CD4-positive, alpha-beta T cell treated with Interferon alpha-2 for 1 hour (primary cell): ENCODE data around the gene CABP2.
"Not testable (repeated sequence)": the region's sequence is repeated elsewhere in the genome, so short reads cannot be mapped to it uniquely, and the experiment has no call there.

Experiments
- DNase-seq, 2 donors: peaks; one replicate each; pipeline ENCODE4 v3.0.0-alpha.2; 2020 to 2022

CABP2 gene

DNA sequence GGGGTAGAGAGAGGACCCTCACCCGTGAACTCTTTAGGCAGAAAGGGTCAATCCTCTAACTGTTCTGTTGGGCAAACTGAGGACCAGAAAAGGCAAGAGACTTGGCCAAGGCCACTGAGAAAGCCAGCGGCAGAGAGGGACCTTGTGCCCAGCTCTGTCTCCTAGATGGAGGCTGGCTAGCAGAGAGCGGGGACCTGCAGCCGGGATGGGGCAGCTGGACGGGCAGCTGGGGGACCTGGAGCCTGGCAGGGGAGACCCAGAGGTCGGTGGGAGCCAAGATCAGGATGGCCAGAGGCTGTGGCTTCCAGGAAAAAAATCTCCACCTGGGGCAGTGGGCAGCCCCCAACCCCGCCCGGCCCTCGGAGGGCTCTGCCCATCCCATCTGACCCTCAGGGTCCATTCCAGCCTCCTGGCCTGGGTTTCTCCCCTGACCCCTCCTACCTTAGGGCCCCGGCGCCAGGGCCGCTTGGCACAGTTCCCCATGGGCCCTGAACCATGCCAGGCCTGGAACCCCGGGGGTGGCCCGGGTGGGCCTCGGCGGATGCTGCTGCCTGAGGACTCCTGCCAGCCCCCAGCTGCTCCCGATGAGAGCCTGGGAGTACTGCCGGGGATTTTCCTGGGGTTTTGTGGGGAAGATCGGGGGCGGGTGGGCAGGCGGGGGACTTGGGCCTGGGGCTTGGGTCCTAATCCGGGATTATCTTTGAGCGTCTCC lies at the start of gene CABP2:
Gene CABP2 (minus strand): TSS at position 603 of the 712 bp plus-strand sequence. CDS start 120 bp downstream, at position 483.
- DNase-seq = no peak

DNA sequence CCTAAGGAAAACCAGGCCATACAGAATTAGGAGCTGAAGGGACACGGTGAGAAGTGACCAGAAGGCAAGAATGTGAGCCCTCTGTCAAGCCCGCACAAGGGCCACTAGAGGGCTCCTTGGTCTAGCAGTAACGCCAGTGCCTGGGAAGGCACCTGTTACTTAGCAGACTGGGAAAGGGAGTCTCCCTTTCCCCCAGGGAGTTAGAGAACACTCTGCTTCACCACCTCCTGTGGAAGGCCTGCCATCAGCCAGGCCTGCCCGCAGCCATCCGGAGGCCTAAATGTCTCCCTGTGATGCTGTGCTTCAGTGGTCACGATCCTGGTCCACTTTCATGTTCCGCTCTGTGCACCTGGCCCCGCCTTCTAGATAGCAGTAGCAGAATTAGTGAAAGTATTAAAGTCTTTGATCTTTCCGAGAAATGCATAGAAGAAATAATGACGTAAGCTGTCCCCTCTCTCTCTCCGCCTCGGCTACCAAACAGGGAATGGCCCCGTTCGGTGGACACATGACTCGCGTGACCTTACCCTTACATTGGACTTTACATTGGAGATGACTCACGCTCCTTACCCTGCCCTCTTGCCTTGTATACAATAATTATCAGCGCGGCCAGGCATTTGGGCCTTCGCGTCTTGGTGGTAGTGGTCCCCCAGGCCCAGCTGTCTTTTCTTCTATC lies 49.6 kb upstream of the CABP2 start:
- DNase-seq = peak; percentile 42 to 49

DNA sequence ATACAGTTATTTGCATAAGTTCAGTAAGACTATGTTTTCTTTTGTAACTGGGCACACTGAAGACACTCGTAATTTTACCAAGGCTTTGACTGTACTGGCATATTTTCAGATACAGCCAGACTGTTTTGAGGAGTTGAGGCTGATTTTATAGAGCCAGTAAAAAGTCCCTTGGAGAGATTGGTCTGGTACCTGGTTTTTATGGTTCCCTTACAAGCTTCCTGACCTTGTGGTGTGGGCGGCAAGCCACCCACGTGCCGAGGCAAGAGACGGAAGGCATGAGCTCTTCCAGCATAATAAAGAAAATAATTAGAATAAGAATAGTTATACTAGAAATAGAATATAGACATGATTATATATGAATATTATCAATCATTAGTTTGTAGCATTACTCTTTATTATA lies 49.1 kb upstream of the CABP2 start:
- DNase-seq = no peak

DNA sequence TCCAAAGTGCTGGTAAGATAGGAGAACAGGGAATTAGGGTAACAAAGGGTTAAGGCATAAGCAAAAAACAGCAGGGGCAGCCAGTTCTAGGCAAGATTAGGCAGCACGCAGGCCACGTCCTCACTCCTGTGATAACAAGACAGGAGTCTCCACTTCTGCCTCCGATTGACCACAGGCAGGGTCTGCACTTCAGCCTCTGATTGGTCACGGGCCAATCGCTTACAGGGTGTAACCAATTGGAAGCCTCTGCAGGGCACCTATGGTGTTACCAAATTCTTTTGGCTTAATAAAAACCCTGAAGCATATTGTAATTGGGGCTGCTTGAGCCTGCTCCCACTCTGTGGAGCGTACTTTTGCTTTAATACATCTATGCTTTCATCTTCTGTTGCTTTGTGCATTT lies 48.2 kb upstream of the CABP2 start:
- DNase-seq = no peak

DNA sequence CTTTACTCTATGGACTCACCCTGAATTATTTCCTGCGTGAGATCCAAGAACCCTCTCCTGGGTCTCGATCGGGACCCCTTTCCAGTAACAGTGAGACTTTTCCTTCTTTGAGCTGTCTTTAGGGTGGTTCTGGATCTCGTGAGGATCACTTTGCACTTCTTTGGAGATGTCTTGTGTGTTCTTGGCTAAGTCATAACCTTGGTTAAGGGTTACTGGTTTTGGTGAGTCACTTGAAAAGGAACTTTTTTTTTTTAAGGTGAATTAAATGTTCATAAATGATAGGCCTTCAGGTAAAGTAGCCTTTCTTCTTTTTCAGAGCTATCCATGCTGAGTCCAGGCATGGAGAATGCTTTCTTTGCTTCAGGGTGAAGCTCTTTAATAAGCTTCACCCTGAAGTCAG lies 41.0 kb upstream of the CABP2 start:
- no peak for DNase-seq

DNA sequence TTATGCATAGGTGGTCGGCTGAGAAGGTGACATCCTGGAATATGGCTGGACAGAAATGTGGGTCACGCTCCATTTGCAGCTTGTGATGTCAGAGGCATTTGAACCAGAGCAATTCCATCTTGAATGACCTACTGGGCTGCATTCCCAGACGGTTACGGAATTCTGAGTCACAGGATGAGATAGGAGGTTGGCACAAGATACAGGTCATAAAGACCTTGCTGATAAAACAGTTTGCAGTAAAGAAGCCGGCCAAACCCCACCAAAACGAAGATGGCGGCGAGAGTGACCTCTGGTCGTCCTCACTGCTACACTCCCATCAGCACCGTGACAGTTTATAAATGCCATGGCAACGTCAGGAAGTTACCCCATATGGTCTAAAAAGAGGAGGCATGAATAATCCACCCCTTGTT lies 40.5 kb upstream of the CABP2 start:
- not testable (repeated sequence) for DNase-seq

DNA sequence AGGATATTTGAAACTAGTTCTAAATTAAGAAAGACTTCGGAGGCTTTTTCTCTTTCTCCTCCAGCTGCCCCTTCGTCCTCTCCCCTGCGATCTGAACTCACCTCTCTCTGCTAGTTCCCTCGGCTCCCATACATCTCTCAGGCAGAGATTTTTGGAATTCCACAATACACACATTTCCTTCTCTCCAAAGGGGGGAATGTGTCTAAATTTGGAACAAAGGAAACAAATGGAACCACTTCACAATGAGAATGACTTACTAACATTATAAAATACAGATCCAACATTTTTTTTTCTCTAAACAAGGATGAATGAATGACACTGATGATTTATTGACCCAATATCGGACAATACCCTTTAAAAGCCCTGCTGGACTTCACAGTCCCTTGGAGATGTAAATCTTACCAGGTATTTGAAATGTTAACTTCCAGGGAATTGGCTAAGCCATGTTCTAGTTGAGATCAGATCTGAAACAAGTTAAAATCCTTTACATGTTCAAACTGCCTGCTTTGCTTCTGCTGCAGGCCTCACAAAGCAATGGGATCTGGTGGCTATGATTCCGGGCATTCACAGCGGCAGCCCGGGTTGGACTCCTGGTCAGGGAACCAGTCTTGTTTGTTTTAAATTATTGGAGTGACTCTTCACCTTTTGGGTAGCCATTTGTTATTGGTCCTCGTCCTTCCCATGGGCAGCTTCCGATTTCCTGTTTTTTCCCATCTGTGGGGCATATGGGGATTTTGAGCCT lies 39.9 kb upstream of the CABP2 start:
- DNase-seq = no peak

DNA sequence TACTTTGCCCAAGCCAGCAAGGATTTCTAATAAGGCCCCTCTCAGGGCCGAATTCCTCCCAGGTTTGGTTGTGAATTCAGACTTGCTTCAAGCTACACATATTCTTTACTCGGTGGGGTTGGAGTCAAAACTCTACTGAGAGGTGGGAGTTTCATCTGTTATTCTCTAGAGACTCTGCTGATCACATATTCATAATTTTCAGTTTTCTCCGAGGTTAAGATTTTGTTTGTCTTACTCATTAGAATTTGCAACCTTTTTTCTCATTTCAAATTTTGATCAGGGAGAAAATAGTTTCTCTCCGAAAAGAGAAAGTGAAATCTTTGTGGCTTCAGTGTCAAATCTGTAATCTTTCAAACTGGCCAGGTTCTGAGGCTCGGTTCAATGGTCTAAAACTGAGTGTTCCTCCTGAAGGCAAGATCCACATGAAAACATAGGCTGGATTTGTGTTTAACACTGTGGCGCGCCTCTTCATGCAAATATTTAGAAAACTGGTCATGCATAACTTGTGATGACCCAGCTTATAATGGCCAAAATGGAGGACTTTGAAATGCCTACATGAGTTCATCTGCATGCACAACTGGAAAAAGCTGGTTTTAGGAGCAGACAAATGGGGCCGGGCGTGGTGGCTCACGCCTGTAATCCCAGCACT lies 38.8 kb upstream of the CABP2 start:
- no peak for DNase-seq

DNA sequence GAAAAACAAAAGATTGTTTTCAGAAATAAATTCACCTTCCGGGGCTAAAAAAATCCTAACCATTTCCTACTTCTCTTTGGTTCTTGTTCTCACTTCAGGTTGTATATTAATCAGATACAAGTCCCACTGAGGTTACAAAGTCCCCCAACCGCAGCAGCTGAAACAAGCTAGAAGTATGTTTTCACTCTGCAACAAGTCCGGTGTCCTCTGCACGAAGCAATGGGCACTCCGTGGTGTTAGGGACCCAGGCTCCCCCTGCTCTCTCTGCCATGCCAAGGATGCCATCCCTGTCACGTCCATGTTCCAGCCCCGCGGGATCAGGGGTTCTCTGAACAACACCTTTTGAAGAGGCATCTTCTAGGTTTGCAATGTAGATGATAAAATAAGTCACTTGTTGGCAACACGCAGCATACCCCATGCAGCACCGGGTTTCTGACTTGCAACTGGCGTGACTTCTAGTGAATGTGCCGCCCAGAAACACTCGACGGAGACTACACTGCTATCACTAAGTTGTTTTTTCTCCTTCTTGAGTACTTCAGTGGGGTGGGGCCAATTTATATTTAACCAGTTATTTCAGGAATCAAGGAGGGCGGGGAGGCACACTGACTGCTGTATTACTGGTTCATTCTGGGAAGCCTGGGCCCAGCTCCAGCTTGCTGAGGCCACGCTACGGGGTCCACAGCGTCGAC lies 35.0 kb upstream of the CABP2 start:
- DNase-seq = no peak

DNA sequence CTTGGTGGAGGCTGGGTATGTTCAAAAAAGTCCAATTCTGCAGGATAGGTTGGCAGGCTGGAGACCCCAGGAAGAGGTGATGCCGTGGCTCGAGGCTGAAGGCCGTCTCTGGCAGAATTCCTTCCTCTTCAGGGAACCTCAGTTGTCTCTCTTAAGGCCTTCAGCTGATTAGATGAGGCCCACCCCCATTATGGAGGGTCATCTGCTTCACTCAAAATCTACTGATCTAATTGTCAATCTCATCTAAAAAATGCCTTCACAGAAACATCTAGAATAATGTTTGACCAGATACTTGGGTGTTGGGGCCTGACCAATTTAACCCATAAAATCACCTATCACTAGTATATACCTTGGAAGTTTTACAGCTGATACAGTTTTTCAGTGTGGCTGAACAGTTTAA lies 33.0 kb upstream of the CABP2 start:
- no peak for DNase-seq

DNA sequence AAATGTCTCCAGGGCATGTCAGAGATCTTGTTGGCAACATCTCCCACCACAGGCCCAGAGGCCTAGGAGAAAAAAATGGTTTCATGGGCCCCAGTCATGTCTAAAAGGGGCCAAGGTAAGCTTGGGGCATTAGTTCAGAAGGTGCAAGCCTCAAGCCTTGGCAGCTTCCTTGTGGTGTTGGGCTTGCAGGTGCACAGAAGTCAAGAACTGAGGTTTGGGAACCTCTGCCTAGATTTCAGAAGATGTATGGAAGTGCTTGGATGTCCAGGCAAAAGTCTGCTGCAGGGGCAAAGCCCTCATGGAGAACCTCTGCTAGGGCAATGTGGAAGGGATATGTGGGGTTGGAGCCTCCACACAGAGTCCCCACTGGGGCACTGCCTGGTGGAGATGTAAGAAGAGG lies 28.5 kb upstream of the CABP2 start:
- DNase-seq = not testable (repeated sequence)

DNA sequence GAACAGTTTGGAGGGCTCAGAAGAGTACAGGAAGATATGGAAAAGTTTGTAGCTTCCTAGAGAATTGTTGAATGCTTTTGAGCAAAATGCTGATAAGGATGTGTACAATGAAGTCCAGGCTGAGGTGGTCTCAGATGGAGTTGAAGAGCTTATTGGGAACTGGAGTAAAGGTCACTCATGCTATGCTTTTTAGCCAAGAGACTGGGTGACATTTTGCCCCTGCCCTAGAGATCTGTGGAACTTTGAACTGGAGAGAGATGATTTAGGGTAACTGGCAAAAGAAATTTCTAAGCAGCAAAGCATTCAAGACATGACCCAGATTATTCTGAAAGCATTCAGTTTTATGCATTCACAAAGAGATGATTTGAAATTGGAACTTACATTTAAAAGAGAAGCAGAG lies 27.9 kb upstream of the CABP2 start:
- no peak for DNase-seq

DNA sequence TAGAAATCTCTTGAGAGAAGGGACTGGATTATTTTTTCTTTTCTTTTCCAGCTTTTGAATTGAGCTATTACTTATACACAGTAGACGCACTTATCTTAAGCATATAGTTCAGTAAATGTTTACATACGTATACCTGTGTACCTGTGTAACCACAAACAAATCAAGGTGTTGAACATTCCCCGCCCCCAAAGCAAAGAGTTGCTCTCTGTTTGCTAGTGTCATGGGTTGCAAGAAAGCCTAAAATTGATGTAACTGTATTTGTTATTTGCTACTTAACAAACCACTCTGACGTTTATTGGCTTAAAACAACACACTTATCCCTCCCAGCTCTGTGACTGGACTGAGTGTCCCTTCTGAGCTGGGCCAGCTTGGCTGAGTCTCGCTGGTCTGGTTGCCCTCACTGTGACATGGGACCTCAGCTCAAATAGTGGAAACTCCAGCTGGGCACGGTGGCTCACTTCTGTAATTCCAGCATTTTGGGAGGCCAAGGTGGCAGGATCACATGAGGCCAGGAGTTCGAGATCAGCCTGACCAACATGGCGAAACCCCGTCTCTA lies 25.4 kb upstream of the CABP2 start:
- no peak for DNase-seq

DNA sequence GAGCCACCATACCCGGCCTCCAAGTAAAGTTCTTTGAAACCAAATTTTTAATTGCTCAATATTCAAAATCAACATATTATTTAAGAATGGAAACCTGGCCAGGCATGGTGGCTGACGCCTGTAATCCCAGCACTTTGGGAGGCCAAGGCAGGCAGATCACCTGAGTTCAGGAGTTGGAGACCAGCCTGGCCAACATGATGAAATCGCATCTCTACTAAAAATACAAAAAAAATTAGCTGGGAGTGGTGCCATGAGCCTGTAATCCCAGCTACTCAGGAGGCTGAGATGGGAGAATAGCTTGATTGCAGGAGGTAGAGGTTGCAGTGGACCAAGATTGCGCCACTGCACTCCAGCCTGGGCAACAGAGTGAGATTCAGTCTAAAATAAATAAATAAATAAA lies 24.9 kb upstream of the CABP2 start:
- DNase-seq = not testable (repeated sequence)

DNA sequence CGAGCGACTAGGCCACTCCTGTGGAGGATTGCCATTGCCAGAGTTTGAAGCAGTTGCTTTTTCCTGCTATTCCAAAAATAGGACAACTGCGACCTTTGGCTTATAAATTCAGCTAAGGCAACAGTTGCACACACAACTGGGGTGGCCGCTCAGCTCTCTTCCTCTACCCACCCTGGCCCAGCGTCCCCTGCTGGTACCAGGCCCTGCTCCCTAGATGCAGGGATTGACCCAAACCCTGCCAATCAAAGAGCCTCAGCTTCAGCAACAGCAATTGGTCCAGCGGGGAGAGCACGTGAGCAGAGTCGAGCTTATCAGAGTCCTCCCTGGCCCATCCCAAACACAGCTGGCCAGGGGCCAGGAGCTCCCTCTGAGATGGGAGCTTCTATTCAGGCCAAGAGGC lies 22.0 kb upstream of the CABP2 start:
- no peak for DNase-seq

DNA sequence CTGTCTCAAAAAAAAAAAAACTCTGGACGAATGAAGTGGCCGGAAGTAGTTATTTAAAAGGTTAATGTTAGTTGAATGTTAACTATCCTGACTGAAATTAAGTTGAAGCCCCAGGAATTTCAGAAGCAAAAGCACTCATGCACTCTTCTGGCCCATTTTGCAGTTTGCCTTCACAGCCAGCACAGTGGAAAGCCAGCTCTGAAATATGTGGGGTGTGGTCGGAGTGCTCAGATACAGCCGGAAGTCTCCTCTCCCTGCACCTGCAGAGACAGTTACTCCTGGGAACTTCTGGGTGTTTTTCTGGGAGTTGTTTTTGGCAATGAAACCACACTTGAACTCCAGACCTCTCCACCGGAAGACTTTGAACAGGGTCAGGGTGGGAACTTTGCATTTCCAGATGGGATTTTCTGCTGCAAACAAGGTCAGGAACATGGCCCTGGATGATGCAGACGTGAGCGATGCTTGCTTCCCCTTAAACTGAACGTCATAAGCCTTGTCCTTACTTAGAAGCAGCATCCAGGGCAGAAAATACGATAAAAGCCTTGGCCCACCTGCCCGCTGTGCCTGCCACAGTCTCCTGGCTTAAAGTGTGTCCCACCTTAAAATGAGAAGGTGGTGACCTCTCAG lies 21.5 kb upstream of the CABP2 start:
- no peak for DNase-seq

DNA sequence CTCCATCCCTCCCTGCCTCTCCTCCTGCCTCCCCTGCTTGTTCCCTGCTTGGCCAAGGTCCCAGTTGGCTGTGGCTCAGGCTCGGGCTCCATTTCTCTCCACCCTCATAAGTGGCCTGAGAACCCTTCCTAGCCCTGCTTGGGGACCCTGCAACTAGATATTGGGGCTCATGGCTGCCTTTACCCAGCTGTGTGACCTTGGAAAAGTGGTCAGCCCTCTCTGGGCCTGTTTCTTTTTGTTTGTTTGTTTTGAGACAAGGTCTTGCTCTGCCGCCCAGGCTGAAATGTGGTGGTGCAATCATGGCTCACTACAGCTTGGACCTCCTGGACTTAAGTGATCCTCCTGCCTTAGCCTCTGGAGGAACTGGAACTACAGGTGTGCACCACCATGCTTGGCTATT lies 20.3 kb upstream of the CABP2 start:
- no peak for DNase-seq

DNA sequence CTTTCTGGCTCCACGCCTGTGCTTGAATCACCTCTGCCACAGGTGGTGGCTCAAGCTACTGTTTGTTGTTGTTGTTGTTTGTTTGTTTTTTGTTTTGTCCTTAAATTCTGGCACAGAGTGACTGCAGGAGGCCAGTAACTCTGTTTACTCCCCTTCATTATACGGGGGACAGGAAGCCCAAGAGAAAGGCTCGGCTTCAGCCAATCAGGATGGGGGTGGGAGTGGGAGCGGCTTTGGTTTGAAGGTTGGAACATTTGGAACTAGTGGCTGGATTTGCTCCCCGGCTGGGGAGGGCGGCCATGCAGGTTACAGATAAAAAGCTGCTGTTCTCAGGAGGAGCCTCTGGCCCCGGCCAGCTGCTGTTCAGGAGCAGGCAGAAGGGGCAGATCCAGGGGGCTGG lies 19.7 kb upstream of the CABP2 start:
- no peak for DNase-seq

DNA sequence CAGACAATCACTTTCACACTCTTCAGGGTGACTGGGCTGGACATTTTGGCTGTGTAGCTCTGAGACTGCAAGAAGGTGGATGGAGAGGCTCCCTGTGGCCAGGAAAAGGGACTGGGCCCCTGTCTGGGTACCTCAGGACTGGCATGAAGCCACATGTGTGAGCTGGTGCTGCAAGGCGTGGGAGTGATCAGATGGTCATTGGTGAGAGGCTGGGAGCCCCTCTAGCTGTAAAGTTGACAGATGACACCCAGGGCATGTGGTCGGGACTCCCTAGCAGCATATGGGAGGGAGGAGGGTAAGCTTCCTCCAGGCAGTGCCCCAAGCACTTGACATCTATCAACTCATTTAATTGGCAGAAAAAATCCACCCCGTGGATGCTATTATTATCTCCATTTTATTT lies 18.9 kb upstream of the CABP2 start:
- DNase-seq = no peak

DNA sequence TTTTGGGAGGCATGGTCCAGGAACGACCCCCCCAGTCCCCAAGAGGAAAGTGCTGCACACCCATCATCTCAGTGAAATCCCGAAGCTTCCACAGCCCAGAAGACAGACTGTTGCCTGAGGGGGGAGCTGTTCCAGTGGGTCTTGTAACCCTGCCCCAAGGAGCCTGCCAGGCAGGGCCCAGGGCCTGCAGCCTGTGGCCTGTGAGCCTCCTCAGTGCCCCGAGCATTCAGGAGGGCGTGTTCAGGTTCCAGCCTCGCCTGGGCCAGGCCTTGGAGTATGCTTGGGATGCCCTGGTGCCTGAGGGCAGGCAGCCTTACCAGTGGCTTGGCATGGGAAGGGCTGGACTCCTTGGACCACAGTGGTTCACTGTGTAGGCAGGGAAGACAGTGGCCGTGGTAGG lies 18.0 kb upstream of the CABP2 start:
- no peak for DNase-seq

DNA sequence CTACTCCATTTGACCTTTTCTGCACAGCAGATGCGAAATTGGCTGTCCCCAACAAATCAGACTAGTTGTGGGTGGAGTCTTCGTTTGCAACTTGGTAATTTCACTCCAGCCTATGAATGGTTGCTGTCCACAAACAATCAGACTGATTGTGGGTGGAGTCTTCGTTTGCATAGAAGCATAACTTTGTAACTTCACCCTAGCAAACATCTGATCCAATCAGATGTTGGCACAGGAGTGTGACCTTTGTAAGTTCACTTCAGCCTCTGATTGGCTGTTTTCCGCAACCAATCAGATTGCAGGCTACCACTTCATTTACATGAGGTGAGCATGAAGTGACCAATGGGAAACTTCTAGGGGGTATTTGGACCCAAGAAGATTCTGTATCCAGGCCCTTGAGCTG lies 16.3 kb upstream of the CABP2 start:
- DNase-seq = no peak
